ENCODE measurements around the gene SMIM31. TPM values are rescaled to one million over a fixed set of nuclear protein-coding genes. Genes with fewer than 3 reads are reported as not detected.

The SMIM31 gene
- total RNA-seq, 2 donors from 2014 or later: not detected

DNA sequence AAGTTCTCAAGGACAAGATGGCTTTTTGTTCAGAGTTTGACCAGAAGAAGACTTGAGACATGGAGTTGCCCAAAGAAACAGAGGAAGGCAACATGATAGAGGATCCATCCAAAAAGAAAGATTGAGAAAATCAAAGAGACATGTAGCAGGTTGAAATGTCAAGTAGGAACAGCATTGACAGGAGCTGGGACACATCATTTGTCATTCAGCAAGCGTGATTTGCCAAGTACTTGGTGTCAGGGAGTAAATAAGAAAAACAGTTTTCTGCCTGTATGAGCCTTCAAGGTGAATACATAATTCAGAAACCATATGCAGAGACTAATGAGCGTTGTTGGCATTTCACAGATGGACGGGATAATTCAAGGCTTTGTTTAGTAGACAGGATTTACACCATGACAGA is 11.2 kb downstream of the SMIM31 start:
- Mint-ChIP-seq H3K27ac (no peak overlapping the region), H3K27me3 (peaks cover 50% of the 10 kb centered on the region), H3K4me3 (no peak overlapping the region), H3K4me1 (peaks cover 3% of the 10 kb centered on the region), H3K36me3 (ENCODE audit: low read depth) (no peaks in the 10 kb centered on the region)
- DNase-seq: no peak
- no peak for ATAC-seq
- H3K9me3 ChIP-seq (ENCODE audit: control insufficient read depth, low read length, poor library complexity, severe bottlenecking): no peaks in the 10 kb centered on the region

DNA sequence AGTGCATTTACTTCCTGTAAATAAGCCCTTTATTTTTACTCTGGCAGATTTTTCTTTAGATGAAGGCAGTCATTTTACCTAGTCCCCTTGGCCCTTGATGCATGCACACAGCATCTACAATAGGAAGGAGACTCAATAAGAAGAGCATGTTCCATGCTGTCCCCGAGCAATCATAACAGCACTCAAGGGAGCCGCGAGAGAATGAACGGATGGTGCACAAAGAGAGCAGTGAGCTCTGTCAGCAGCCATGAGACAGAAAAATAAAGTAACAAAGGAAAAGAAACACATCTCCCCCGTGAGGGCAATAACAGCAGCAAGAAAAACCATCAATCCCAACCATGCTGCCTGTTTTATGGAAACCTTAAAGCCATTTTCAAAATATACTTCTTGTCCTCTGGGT is 11.9 kb downstream of the SMIM31 start:
- Mint-ChIP-seq H3K27me3 (peaks cover 48% of the 10 kb centered on the region), H3K27ac (no peak overlapping the region), H3K36me3 (ENCODE audit: low read depth) (no peaks in the 10 kb centered on the region), H3K4me3 (no peak overlapping the region), H3K4me1 (peaks cover 3% of the 10 kb centered on the region)
- DNase-seq (no peak), ATAC-seq (no peak)
- H3K9me3 ChIP-seq (ENCODE audit: control insufficient read depth, low read length, poor library complexity, severe bottlenecking): no peaks in the 10 kb centered on the region

DNA sequence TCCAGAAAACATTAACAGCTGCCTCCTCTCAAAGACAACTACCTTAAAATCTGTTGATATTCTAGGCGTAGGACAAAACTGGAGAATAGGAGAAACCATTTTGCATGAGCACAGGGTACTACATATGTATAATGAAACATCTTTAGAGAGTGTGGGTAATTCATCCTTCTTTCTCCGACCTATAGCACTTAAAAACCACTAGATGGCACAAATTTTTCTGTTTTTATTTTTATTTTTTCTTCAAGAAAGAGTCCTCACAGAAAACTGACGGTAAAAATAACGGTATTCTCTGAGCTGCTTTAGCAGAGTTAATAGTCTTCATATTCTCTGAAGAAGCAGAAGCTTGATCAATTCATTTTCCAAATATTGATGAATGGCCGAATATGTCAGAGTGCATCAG is 14.6 kb downstream of the SMIM31 start:
- Mint-ChIP-seq H3K4me3 (no peak overlapping the region), H3K4me1 (peaks cover 3% of the 10 kb centered on the region), H3K36me3 (ENCODE audit: low read depth) (no peaks in the 10 kb centered on the region), H3K27me3 (peaks cover 48% of the 10 kb centered on the region), H3K27ac (no peak overlapping the region)
- ATAC-seq (no peak), DNase-seq (no peak)
- H3K9me3 ChIP-seq (ENCODE audit: control insufficient read depth, low read length, poor library complexity, severe bottlenecking): no peaks in the 10 kb centered on the region

DNA sequence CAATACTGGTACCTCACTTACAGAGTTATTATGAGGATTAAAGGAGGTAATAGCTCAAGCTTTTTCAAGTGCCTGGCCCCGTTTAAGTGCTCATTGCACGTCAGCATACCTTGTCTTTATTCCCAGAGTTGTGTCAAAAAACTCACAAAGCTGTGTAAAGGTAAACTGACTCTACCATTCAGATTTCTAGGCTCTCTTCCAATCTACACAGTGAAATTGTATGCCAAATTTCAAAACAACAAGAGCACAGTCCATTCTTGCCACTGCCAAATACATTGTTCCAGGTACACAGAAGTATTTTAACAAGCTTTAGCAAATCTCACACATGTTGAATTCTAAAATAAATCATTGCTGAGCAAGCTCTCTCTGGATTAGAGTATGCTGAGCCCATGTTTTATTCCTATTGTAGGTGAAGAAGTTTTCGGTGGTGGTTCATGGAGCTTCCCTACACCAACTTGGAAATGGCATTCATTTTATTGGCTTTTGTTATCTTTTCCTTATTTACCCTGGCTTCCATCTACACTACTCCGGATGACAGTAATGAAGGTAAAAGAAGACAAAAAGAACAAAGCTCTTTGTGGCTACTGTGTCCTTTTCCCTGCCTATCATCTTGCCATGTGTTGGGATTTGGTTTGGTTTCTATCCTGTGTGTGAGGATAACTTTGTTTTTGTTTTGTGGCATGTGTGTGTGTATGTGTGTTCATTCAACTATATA is 16.2 kb downstream of the SMIM31 start:
- Mint-ChIP-seq H3K27me3 (peaks cover 46% of the 10 kb centered on the region), H3K4me3 (no peak overlapping the region), H3K36me3 (ENCODE audit: low read depth) (no peaks in the 10 kb centered on the region)

DNA sequence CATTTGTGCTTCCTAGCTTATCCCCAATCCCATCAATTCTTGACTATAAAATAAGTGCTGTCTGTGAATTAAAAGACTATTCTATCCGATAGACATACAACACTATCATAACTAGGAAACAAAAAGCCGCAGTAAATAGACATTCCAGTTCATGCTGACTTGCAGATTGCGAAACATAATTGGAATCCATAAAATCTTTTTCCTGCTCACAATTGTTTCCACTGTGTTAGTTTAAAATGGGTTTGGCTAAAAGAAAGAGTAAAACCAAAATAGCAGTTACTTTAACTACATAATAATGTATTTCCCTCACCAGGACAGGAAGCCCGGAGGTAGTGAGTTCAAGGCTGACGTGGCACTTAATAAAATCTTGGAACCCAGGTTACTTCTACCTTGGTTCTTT is 17.2 kb downstream of the SMIM31 start:
- Mint-ChIP-seq H3K4me1 (peaks cover 2% of the 10 kb centered on the region), H3K27ac (no peak overlapping the region), H3K4me3 (no peak overlapping the region), H3K36me3 (ENCODE audit: low read depth) (no peaks in the 10 kb centered on the region), H3K27me3 (peaks cover 43% of the 10 kb centered on the region)
- DNase-seq (no peak), ATAC-seq (no peak)
- H3K9me3 ChIP-seq (ENCODE audit: control insufficient read depth, low read length, poor library complexity, severe bottlenecking): no peaks in the 10 kb centered on the region

More for the DNA sequence above, 16.2 kb downstream of the SMIM31 start:
- no peak overlapping the region for H3K27ac Mint-ChIP-seq
- ATAC-seq: no peak
- peaks cover under 1% of the 10 kb centered on the region for H3K4me1 Mint-ChIP-seq
- no peak for DNase-seq
- no peaks in the 10 kb centered on the region for H3K9me3 ChIP-seq (ENCODE audit: control insufficient read depth, low read length, poor library complexity, severe bottlenecking)

DNA sequence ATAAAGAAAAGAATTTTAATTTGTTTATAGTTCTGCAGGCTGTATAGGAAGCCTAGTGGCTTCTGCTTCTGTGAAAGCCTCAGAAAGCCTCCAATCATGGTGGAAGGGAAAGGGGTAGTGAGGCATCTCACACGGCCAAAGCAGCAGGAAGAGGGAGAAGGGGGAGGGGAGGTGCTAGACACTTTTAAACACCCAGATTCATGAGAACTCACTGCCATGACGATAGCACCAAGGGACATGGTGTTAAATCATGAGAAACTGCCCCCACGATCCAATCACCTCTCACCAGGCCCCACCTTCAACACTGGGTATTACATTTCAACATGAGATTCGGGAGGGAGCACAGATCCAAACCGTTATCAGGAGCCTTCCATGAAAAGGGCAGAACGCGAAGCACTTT is 18.1 kb downstream of the SMIM31 start:
- H3K36me3 Mint-ChIP-seq (ENCODE audit: low read depth): no peaks in the 10 kb centered on the region
- peaks cover 2% of the 10 kb centered on the region for H3K4me1 Mint-ChIP-seq
- peaks cover 33% of the 10 kb centered on the region for H3K27me3 Mint-ChIP-seq
- H3K9me3 ChIP-seq (ENCODE audit: control insufficient read depth, low read length, poor library complexity, severe bottlenecking): no peaks in the 10 kb centered on the region
- H3K4me3 Mint-ChIP-seq: no peak overlapping the region
- no peak overlapping the region for H3K27ac Mint-ChIP-seq
- DNase-seq (no peak), ATAC-seq (no peak)

DNA sequence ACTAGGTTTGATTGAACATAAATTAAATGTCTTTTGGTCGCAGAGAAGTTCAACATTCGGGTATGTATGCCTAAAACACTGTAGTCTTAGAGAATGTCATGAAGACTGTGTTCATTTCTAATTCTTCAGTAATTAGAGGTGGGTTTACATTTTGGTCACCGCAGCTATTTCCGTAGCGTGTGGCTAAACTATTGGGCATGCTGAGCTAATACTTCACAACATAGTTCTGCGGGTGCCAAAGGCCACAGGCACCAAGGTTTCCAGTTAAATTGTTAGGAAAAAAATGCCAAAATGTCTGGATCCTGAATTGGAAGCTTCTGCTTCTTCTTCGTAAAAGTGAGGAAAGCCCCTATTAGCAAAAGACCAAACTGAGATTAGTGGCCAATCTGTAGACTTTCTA is 25.1 kb downstream of the SMIM31 start:
- H3K27ac Mint-ChIP-seq: no peak overlapping the region
- no peak overlapping the region for H3K4me3 Mint-ChIP-seq
- no peaks in the 10 kb centered on the region for H3K36me3 Mint-ChIP-seq (ENCODE audit: low read depth)
- DNase-seq (no peak), ATAC-seq (no peak)
- H3K27me3 Mint-ChIP-seq: peaks cover 9% of the 10 kb centered on the region
- peaks cover 2% of the 10 kb centered on the region for H3K4me1 Mint-ChIP-seq
- H3K9me3 ChIP-seq (ENCODE audit: control insufficient read depth, low read length, poor library complexity, severe bottlenecking): no peaks in the 10 kb centered on the region

DNA sequence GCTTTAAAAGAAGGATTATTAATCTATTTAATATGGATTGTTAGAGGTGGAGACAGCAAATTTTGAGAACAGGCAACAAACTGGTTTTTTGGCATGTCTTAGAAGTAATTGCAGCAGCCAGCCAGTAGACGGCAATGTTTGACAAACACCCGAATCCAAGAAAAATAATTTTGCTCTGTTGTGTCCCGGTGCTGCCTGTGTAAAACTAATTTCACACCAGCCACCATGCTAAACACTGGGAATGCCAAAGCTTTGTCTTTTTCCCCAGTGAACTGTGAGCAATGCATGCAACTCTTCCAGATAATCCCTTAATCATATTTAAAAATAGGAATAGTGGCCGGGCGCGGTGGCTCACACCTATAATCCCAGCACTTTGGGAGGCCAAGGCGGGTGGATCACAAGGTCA is 25.9 kb downstream of the SMIM31 start:
- Mint-ChIP-seq H3K27me3 (peaks cover 9% of the 10 kb centered on the region), H3K4me1 (peaks cover 2% of the 10 kb centered on the region), H3K36me3 (ENCODE audit: low read depth) (no peaks in the 10 kb centered on the region), H3K4me3 (no peak overlapping the region), H3K27ac (no peak overlapping the region)
- ATAC-seq (no peak), DNase-seq (no peak)
- H3K9me3 ChIP-seq (ENCODE audit: control insufficient read depth, low read length, poor library complexity, severe bottlenecking): no peaks in the 10 kb centered on the region

DNA sequence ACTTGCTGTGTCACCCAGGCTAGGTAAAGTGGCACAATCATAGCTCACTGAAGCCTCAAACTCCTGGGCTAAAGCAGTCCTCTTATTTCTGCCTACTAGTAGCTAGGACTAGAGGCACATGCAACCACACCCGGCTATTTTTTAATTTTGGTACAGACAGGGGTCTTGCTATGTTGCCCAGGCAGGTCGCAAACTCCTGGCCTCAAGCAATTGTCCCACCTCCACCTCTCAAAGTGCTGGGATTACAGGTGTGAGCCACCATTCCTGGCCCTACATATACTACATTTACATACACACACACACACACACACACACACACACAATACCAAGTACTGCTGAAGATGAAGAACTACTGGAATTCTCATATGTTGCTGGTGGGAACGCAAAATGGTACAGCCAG is 26.9 kb downstream of the SMIM31 start:
- no peak overlapping the region for H3K27ac Mint-ChIP-seq
- no peaks in the 10 kb centered on the region for H3K27me3 Mint-ChIP-seq
- ATAC-seq: no peak
- no peaks in the 10 kb centered on the region for H3K36me3 Mint-ChIP-seq (ENCODE audit: low read depth)
- H3K4me1 Mint-ChIP-seq: no peaks in the 10 kb centered on the region
- H3K9me3 ChIP-seq (ENCODE audit: control insufficient read depth, low read length, poor library complexity, severe bottlenecking): no peaks in the 10 kb centered on the region
- no peak overlapping the region for H3K4me3 Mint-ChIP-seq
- no peak for DNase-seq

DNA sequence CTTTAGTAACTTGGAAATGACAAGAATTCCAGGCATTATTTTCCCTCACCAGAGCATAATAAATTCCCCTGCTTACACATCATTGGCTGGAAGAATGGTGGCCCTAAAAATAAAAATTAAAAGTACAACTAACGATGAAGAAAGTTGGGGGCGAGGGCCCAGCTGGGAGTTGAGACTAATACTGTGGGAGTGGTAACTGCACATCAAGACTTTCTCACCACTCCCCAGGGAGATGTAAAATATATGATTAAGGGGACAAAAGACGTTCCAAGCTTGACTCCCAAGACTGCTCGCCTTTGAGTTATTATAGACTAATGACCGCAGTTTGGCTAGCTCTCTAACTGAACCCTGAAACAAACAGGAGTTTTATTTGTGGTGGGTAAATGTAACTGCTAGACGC is 30.0 kb downstream of the SMIM31 start:
- ATAC-seq: no peak
- no peak overlapping the region for H3K4me3 Mint-ChIP-seq
- no peaks in the 10 kb centered on the region for H3K36me3 Mint-ChIP-seq (ENCODE audit: low read depth)
- no peak overlapping the region for H3K27ac Mint-ChIP-seq
- no peaks in the 10 kb centered on the region for H3K9me3 ChIP-seq (ENCODE audit: control insufficient read depth, low read length, poor library complexity, severe bottlenecking)
- H3K27me3 Mint-ChIP-seq: no peaks in the 10 kb centered on the region
- no peaks in the 10 kb centered on the region for H3K4me1 Mint-ChIP-seq
- no peak for DNase-seq

DNA sequence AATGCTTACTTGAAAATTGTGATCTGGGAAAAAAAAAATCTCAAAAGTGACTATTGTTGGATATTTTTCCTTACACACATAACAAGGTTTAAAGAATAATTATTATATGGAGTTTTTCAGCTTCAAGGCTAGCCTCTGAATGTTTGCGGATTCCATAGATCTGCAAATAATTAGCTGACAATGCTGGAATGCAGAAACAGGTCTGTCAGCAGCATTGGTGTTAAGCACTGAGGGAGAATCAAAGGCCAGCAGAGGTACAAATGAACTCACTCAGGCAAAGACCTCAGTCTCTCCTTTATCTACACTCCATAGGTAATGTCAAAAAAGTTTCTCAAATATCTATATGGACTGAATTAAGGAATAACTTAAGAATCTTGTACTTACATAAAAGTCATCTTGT is 35.1 kb downstream of the SMIM31 start:
- Mint-ChIP-seq H3K27me3 (no peaks in the 10 kb centered on the region), H3K27ac (no peak overlapping the region), H3K36me3 (ENCODE audit: low read depth) (no peaks in the 10 kb centered on the region), H3K4me3 (no peak overlapping the region), H3K4me1 (no peaks in the 10 kb centered on the region)
- no peak for DNase-seq
- no peaks in the 10 kb centered on the region for H3K9me3 ChIP-seq (ENCODE audit: control insufficient read depth, low read length, poor library complexity, severe bottlenecking)
- no peak for ATAC-seq

DNA sequence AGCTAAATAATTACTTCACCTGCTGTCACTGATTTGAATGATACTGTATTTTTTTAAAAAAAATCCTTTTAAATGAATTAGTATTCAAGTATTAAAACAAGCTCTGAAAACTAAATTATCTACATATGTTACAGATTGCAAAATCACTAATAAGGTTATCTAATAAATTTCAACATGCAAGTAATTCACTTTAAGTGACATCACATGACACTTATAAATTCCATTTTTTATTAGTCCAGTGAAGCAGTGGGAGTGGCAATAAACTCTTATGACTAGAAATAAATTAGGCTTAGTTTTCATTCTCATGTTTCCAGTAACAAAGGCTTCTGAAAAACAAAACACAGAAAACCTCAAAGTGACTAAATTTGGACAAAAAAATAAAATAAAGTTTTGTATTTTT is 36.3 kb downstream of the SMIM31 start:
- H3K27ac Mint-ChIP-seq: no peak overlapping the region
- DNase-seq (no peak), ATAC-seq (no peak)
- H3K9me3 ChIP-seq (ENCODE audit: control insufficient read depth, low read length, poor library complexity, severe bottlenecking): no peaks in the 10 kb centered on the region
- H3K36me3 Mint-ChIP-seq (ENCODE audit: low read depth): no peaks in the 10 kb centered on the region
- H3K4me3 Mint-ChIP-seq: no peak overlapping the region
- H3K4me1 Mint-ChIP-seq: no peaks in the 10 kb centered on the region
- H3K27me3 Mint-ChIP-seq: no peaks in the 10 kb centered on the region

DNA sequence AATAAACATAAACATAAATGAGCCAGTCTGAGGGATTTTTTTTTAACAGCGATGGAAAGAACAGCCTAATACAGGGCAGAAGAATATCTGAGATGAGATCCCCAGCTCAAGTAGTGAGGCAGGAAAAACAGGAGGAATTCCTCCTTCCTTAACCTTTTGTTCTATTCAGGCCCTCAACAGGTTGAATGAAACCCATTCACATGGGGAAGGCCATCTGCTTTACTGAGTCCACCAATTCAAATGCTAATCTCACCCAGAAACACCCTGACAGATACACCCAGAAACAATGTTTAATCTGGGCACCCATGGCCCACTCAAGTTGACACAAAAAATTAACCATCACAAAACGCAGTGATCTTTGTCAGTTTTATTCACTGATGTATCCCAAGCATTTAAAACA is 45.5 kb downstream of the SMIM31 start:
- Mint-ChIP-seq H3K4me1 (no peaks in the 10 kb centered on the region), H3K27ac (no peak overlapping the region), H3K36me3 (ENCODE audit: low read depth) (no peaks in the 10 kb centered on the region), H3K4me3 (no peak overlapping the region), H3K27me3 (peaks cover 23% of the 10 kb centered on the region)
- no peak for ATAC-seq
- no peak for DNase-seq
- H3K9me3 ChIP-seq (ENCODE audit: control insufficient read depth, low read length, poor library complexity, severe bottlenecking): no peaks in the 10 kb centered on the region

DNA sequence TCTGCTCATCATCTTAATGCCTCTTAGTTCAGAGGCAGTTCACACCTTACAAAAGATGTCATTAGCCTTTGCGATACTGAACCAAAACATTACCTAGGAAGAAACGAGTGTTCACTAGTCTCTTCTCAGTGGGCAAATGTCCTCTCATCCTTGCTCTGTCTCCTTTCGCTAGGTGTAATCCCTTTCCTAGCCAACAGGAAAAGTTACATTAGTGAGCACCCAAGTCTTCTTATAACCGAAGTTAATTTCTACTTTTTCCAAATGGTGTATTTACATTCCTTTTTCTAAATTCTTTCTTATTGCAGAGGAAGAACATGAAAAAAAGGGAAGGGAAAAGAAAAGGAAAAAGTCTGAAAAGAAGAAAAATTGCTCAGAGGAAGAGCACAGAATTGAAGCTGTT is 46.9 kb downstream of the SMIM31 start:
- no peak overlapping the region for H3K4me3 Mint-ChIP-seq
- no peak overlapping the region for H3K27ac Mint-ChIP-seq
- H3K9me3 ChIP-seq (ENCODE audit: control insufficient read depth, low read length, poor library complexity, severe bottlenecking): no peaks in the 10 kb centered on the region
- H3K27me3 Mint-ChIP-seq: peaks cover 24% of the 10 kb centered on the region
- no peaks in the 10 kb centered on the region for H3K4me1 Mint-ChIP-seq
- H3K36me3 Mint-ChIP-seq (ENCODE audit: low read depth): no peaks in the 10 kb centered on the region
- ATAC-seq (no peak), DNase-seq (no peak)

Data from T-helper 17 cell (primary cell).